SK-N-SH (cell line): ENCODE measurements around the gene IQGAP2. TPM values are rescaled to one million over a fixed set of nuclear protein-coding genes. Genes with fewer than 3 reads are reported as not detected.

Experiments used
- CTCF ChIA-PET: fragments of 300-600, 350-600 bp; formaldehyde crosslinking; extraction: SDS; loops from one replicate; lab custom pipeline; 2021; lab: Yijun Ruan, JAX
- POLR2A ChIA-PET: fragments of 350-600 bp; sonication (Branson Sonifier 250); formaldehyde crosslinking; extraction: SDS; loops from one replicate; lab custom pipeline; 2020; ENCODE audit warnings: antibody characterized with exemption, inconsistent platforms; lab: Yijun Ruan, JAX
- DNase-seq: peaks from one replicate; pipeline ENCODE4 v3.0.0; 2012
- H2AFZ ChIP-seq: fragments of 200-600 bp; sonication (generic); 2 replicates; pipeline ENCODE4 v1.8.1; 2016; ENCODE audit warnings: antibody characterized with exemption, mild to moderate bottlenecking, low read depth
- H3F3A ChIP-seq: fragments of 200-600 bp; sonication (generic); replicated peaks from 2 replicates; pipeline ENCODE3; 2016; ENCODE audit warnings: antibody characterized with exemption, mild to moderate bottlenecking; ENCODE audit not compliant: insufficient read depth
- H3K27ac ChIP-seq, 2 experiments: fragments of 200-500 bp in 1 of 2; fragments of 200-600 bp in 1 of 2; sonication (Bioruptor generic) in 1 of 2; sonication (generic), shearing (Covaris generic) in 1 of 2; 2 replicates each; pipeline versions ENCODE4 v1.5.1 to v1.6.1; 2014 to 2016; ENCODE audit warnings: low read depth in 2 of 2, inconsistent platforms in 1 of 2, low read length in 1 of 2, mild to moderate bottlenecking in 1 of 2, mixed read lengths in 1 of 2
- H3K27me3 ChIP-seq: fragments of 200-600 bp; sonication (generic), shearing (Covaris generic); 2 replicates; pipeline ENCODE4 v1.6.1; 2016; ENCODE audit warnings: mixed run types; ENCODE audit not compliant: insufficient read depth
- H3K36me3 ChIP-seq, 2 experiments: fragments of 200-500 bp in 1 of 2; fragments of 200-600 bp in 1 of 2; sonication (Bioruptor generic) in 1 of 2; sonication (generic) in 1 of 2; replicated peaks in 1 of 2; 2 replicates each; pipeline versions ENCODE3 to v1.5.1; 2014 to 2016; ENCODE audit warnings: low read length in 1 of 2, mild to moderate bottlenecking in 1 of 2; ENCODE audit not compliant: insufficient read depth in 2 of 2, control insufficient read depth in 1 of 2
- H3K4me1 ChIP-seq, 2 experiments: fragments of 200-500 bp in 1 of 2; fragments of 200-600 bp in 1 of 2; sonication (Bioruptor generic) in 1 of 2; sonication (generic), shearing (Covaris generic) in 1 of 2; 2 replicates each; pipeline versions ENCODE4 v1.5.1 to v1.6.1; 2014 to 2016; ENCODE audit warnings: low read depth in 1 of 2, low read length in 1 of 2, mixed run types in 1 of 2; ENCODE audit not compliant: insufficient read depth in 2 of 2, control insufficient read depth in 1 of 2
- H3K4me2 ChIP-seq: fragments of 200-600 bp; sonication (generic), shearing (Covaris generic); 2 replicates; pipeline ENCODE4 v1.6.1; 2017; ENCODE audit warnings: mixed run types
- H3K4me3 ChIP-seq, 2 experiments: fragments of 200-500 bp in 1 of 2; fragments of 200-600 bp in 1 of 2; sonication (Bioruptor generic) in 1 of 2; sonication (generic), shearing (Covaris generic) in 1 of 2; 2 replicates each; pipeline versions ENCODE4 v1.5.1 to v1.8.1; 2014 to 2016; ENCODE audit warnings: low read depth in 2 of 2, inconsistent platforms in 1 of 2, low read length in 1 of 2, mild to moderate bottlenecking in 1 of 2, mixed read lengths in 1 of 2, moderate library complexity in 1 of 2
- H3K79me2 ChIP-seq: fragments of 200-600 bp; sonication (generic); 2 replicates; pipeline ENCODE4 v1.8.1; 2017; ENCODE audit warnings: mild to moderate bottlenecking; ENCODE audit not compliant: insufficient read depth
- H3K9ac ChIP-seq: fragments of 200-600 bp; sonication (generic); 2 replicates; pipeline ENCODE4 v1.6.1; 2017; ENCODE audit warnings: mixed run types
- H3K9me2 ChIP-seq: fragments of 200-600 bp; sonication (generic); 2 replicates; pipeline ENCODE4 v1.6.1; 2017; ENCODE audit warnings: mixed run types
- H3K9me3 ChIP-seq: fragments of 200-600 bp; sonication (generic); 2 replicates; pipeline ENCODE4 v1.6.1; 2017; ENCODE audit warnings: mixed run types, mild to moderate bottlenecking, moderate library complexity
- H4K20me1 ChIP-seq: fragments of 200-600 bp; sonication (generic); 2 replicates; pipeline ENCODE4 v1.6.1; 2017; ENCODE audit warnings: mild to moderate bottlenecking, mixed run types; ENCODE audit not compliant: insufficient read depth
- CTCF ChIP-seq: fragments of 200-600 bp; sonication (generic); IDR thresholded peaks from 2 replicates; pipeline ENCODE4 v1.6.1; 2017; ENCODE audit warnings: antibody characterized with exemption, mild to moderate bottlenecking, moderate library complexity
- ELF1 ChIP-seq: IDR thresholded peaks from 2 replicates; pipeline ENCODE4 v1.4.0; 2012
- EZH2phosphoT487 ChIP-seq: fragments of 200-600 bp; sonication (generic); IDR thresholded peaks from 2 replicates; pipeline ENCODE4 v1.6.1; 2017; ENCODE audit warnings: low read depth, mixed run types, mild to moderate bottlenecking, antibody characterized with exemption, moderate library complexity, borderline replicate concordance
- FOSL2 ChIP-seq: IDR thresholded peaks from 2 replicates; pipeline ENCODE4 v1.4.0; 2012; ENCODE audit warnings: low read depth, mild to moderate bottlenecking, moderate library complexity, borderline replicate concordance
- FOXJ3 ChIP-seq: sonication (generic); formaldehyde crosslinking; IDR thresholded peaks from 2 replicates; pipeline ENCODE4 v1.5.1; 2020; ENCODE audit warnings: mild to moderate bottlenecking, missing genetic modification reagents
- GABPA ChIP-seq: IDR thresholded peaks from 2 replicates; pipeline ENCODE4 v1.4.0; 2012; ENCODE audit warnings: low read depth, mild to moderate bottlenecking
- GATA2 ChIP-seq: sonication (generic); formaldehyde crosslinking; IDR thresholded peaks from 2 replicates; pipeline ENCODE4 v1.5.0; 2020; ENCODE audit warnings: mild to moderate bottlenecking, missing genetic modification reagents
- MEF2A ChIP-seq: IDR thresholded peaks from 2 replicates; pipeline ENCODE4 v1.4.0; 2012; ENCODE audit warnings: low read depth, borderline replicate concordance
- NFIC ChIP-seq: IDR thresholded peaks from 2 replicates; pipeline ENCODE4 v1.4.0; 2012; ENCODE audit warnings: borderline replicate concordance
- NRF1 ChIP-seq: IDR thresholded peaks from 2 replicates; pipeline ENCODE4 v1.6.1; 2012; ENCODE audit warnings: low read depth, mild to moderate bottlenecking, low read length
- POLR2AphosphoS5 ChIP-seq: IDR thresholded peaks from 2 replicates; pipeline ENCODE4 v1.6.1; 2012; ENCODE audit warnings: low read depth, low read length
- RCOR1 ChIP-seq: fragments of 150-350 bp; IDR thresholded peaks from 2 replicates; pipeline ENCODE4 v1.6.1; 2017; ENCODE audit warnings: antibody characterized with exemption, low read length
- RXRA ChIP-seq: IDR thresholded peaks from 2 replicates; pipeline ENCODE4 v1.4.0; 2012; ENCODE audit warnings: low read depth, mild to moderate bottlenecking, borderline replicate concordance
- TCF12 ChIP-seq: IDR thresholded peaks from 2 replicates; pipeline ENCODE4 v1.4.0; 2012
- TEAD4 ChIP-seq: IDR thresholded peaks from 2 replicates; pipeline ENCODE4 v1.4.0; 2012; ENCODE audit warnings: mild to moderate bottlenecking, borderline replicate concordance; ENCODE audit not compliant: insufficient read depth
- USF2 ChIP-seq: fragments of 150-350 bp; IDR thresholded peaks from 2 replicates; pipeline ENCODE4 v1.6.1; 2017; ENCODE audit warnings: antibody characterized with exemption, low read length, low read depth, borderline replicate concordance
- YY1 ChIP-seq: IDR thresholded peaks from 2 replicates; pipeline ENCODE4 v1.4.0; 2012; ENCODE audit warnings: low read depth, mild to moderate bottlenecking
- ZBTB33 ChIP-seq: IDR thresholded peaks from 2 replicates; pipeline ENCODE4 v1.4.0; 2012; ENCODE audit warnings: low read depth, borderline replicate concordance
- WGBS: methylation state at CpG from one replicate; pipeline ENCODE4 v1.1.6; 2017; ENCODE audit warnings: low lambda C conversion rate; 5-methylcytosine and 5-hydroxymethylcytosine counted together
- polyA plus RNA-seq, 3 experiments: library from polyadenylated mRNA; depleted of rRNA; stranded (reverse); fragments of >200 nt; gene quantifications; 2 replicates each; pipeline ENCODE4 v1.2.3, GENCODE V29; 2012

IQGAP2 gene
- polyA plus RNA-seq, 1 of the 3 experiments (the other 2 are of a cell fraction) = 2.1 TPM

- ChIA-PET POLR2A (no interaction called here), CTCF (no interaction called here)
- no peak for DNase-seq
- Histone ChIP-seq H3K36me3 (no peaks in the 10 kb centered on the region), H3K4me2 (no peak overlapping the region), H3K9me2 (no peaks in the 10 kb centered on the region), H4K20me1 (no peaks in the 10 kb centered on the region), H3K79me2 (no peaks in the 10 kb centered on the region), H3K4me3 (no peak overlapping the region), H2AFZ (no peak overlapping the region), H3K9ac (no peak overlapping the region), H3K27me3 (no peaks in the 10 kb centered on the region), H3F3A (no peaks in the 10 kb centered on the region), H3K9me3 (no peaks in the 10 kb centered on the region), H3K4me1 (peaks cover 0 to 7% of the 10 kb centered on the region in 2 experiments; a peak in 2 of 4 replicates), H3K27ac (no peak overlapping the region)
- 75% methylated on average over 3 of the region's 3 CpGs for WGBS
- TF ChIP-seq NFIC (no peak), CTCF (no peak), MEF2A (no peak), YY1 (no peak)
These were observed 67.9 kb downstream of the IQGAP2 start for GRCh38 chr5:76470976-76471375.

GRCh38 chr5:76471406-76471805 is 68.3 kb downstream of the IQGAP2 start:
- Histone ChIP-seq H3F3A (no peaks in the 10 kb centered on the region), H3K27ac (no peak overlapping the region), H3K4me3 (no peak overlapping the region), H3K9me3 (no peaks in the 10 kb centered on the region), H3K4me2 (no peak overlapping the region), H2AFZ (no peak overlapping the region), H3K27me3 (no peaks in the 10 kb centered on the region), H3K79me2 (no peaks in the 10 kb centered on the region), H3K4me1 (peaks cover 0 to 7% of the 10 kb centered on the region in 2 experiments; a peak in 2 of 4 replicates), H3K9me2 (no peaks in the 10 kb centered on the region), H3K36me3 (no peaks in the 10 kb centered on the region), H4K20me1 (no peaks in the 10 kb centered on the region), H3K9ac (no peak overlapping the region)
- 79% methylated on average over 1 of the region's 1 CpG for WGBS
- no peak for TF ChIP-seq NRF1
- no peak for TF ChIP-seq RXRA
- TF ChIP-seq TCF12 = no peak
- TF ChIP-seq RCOR1 = no peak
- TF ChIP-seq ELF1 = no peak
- no peak for TF ChIP-seq MEF2A
- TF ChIP-seq POLR2AphosphoS5 = no peak
- TF ChIP-seq GABPA = no peak
- TF ChIP-seq EZH2phosphoT487 = no peak
- no peak for TF ChIP-seq CTCF
- no peak for TF ChIP-seq USF2
- no peak for TF ChIP-seq ZBTB33
- TF ChIP-seq FOXJ3 (CRISPR knock-in tag) = no peak
- TF ChIP-seq TEAD4 = no peak
- no peak for TF ChIP-seq FOSL2
- TF ChIP-seq GATA2 (CRISPR knock-in tag) = no peak
- CTCF ChIA-PET = no interaction called here
- DNase-seq = no peak
- POLR2A ChIA-PET = no interaction called here
